HCT116 (cell line): Measurements from ENCODE around the gene GANC. TPM values are rescaled to one million over a fixed set of nuclear protein-coding genes. Genes with fewer than 3 reads are reported as not detected.

Source experiments
- ATAC-seq: fragments of 200-7000 bp; cut with Tn5 transposase; 2 replicates; pipeline ENCODE4 v1.9.1; 2020; ENCODE audit warnings: mild to moderate bottlenecking, moderate library complexity
- BruUV-seq: library from RNA; stranded (reverse); fragments of 400-500 nt; replicated peaks from 2 replicates; lab custom pipeline; 2021; lab: Mats Ljungman, UMichigan
- CTCF ChIA-PET: fragments of 300-600 bp; sonication (Branson Sonifier 250); formaldehyde crosslinking; loops from one replicate; lab custom pipeline; 2021; ENCODE audit warnings: antibody characterized with exemption; lab: Charles Lee
- POLR2A ChIA-PET: fragments of 300-600, 350-600 bp; sonication (Branson Sonifier 250); formaldehyde crosslinking; loops from one replicate; lab custom pipeline; 2021; ENCODE audit warnings: antibody characterized with exemption; lab: Charles Lee
- RAD21 ChIA-PET, 2 experiments: fragments of 300-600 bp; sonication (Branson Sonifier 250); formaldehyde crosslinking; loops; one replicate each; lab custom pipeline; 2023; ENCODE audit warnings: low total read pairs in 2 of 2; ENCODE audit not compliant: uncharacterized antibody in 2 of 2, unreplicated experiment in 2 of 2, low non-redundant PET in 1 of 2; lab: Charles Lee
- DNase-seq: peaks from one replicate; pipeline ENCODE4 v3.0.0-alpha.2; 2010; ENCODE audit warnings: low read depth, low spot score
- H2AFZ ChIP-seq: fragments of 200-600 bp; shearing (Covaris generic), sonication (generic); 2 replicates; pipeline ENCODE4 v1.6.1; 2017; ENCODE audit warnings: low read depth, mixed run types, mixed read lengths, antibody characterized with exemption, low read length; ENCODE audit not compliant: poor library complexity, severe bottlenecking
- H3K27ac ChIP-seq: 2 replicates; pipeline ENCODE4 v1.5.1; 2012; ENCODE audit warnings: low read depth, low read length
- H3K27me3 ChIP-seq: fragments of 200-600 bp; sonication (generic); 2 replicates; pipeline ENCODE4 v1.6.1; 2016; ENCODE audit warnings: mixed run types, low read length, mixed read lengths; ENCODE audit not compliant: insufficient read depth
- H3K36me3 ChIP-seq, 2 experiments: fragments of 200-500 bp in 1 of 2; fragments of 200-600 bp in 1 of 2; sonication (Bioruptor generic) in 1 of 2; sonication (generic) in 1 of 2; 2 replicates each; pipeline versions ENCODE4 v1.5.1 to v1.6.1; 2014 to 2016; ENCODE audit warnings: low read length in 2 of 2, inconsistent platforms in 1 of 2, mixed read lengths in 1 of 2, mixed run types in 1 of 2; ENCODE audit not compliant: insufficient read depth in 2 of 2, control insufficient read depth in 1 of 2
- H3K4me1 ChIP-seq, 2 experiments: fragments of 200-600 bp in 1 of 2; sonication (generic) in 1 of 2; 2 replicates each; pipeline versions ENCODE4 v1.5.1 to v1.6.1; 2012 to 2017; ENCODE audit warnings: low read length in 2 of 2, inconsistent platforms in 1 of 2, mild to moderate bottlenecking in 1 of 2, mixed read lengths in 1 of 2, mixed run types in 1 of 2, moderate library complexity in 1 of 2; ENCODE audit not compliant: insufficient read depth in 2 of 2, control insufficient read depth in 1 of 2
- H3K4me2 ChIP-seq: fragments of 200-600 bp; sonication (generic); 2 replicates; pipeline ENCODE4 v1.6.1; 2017; ENCODE audit warnings: mixed run types, low read length, mixed read lengths
- H3K4me3 ChIP-seq, 2 experiments: fragments of 200-600 bp in 1 of 2; sonication (generic) in 1 of 2; replicated peaks in 1 of 2; 2 replicates each; pipeline ENCODE4 v1.5.1; 2011 to 2016; ENCODE audit warnings: low read length in 2 of 2, control low read depth in 1 of 2, low read depth in 1 of 2, mild to moderate bottlenecking in 1 of 2, mixed read lengths in 1 of 2, mixed run types in 1 of 2
- H3K79me2 ChIP-seq: fragments of 200-600 bp; sonication (generic); 2 replicates; pipeline ENCODE4 v1.6.1; 2017; ENCODE audit warnings: mild to moderate bottlenecking, mixed run types, low read length, moderate library complexity, mixed read lengths; ENCODE audit not compliant: insufficient read depth
- H3K9ac ChIP-seq: fragments of 200-600 bp; sonication (generic); 2 replicates; pipeline ENCODE4 v1.6.1; 2016; ENCODE audit warnings: low read length, mixed read lengths
- H3K9me2 ChIP-seq: fragments of 200-600 bp; sonication (generic), shearing (Covaris generic); 2 replicates; pipeline ENCODE4 v1.6.1; 2017; ENCODE audit warnings: mixed run types, mild to moderate bottlenecking, moderate library complexity; ENCODE audit not compliant: insufficient read depth
- H3K9me3 ChIP-seq, 2 experiments: fragments of 200-500 bp in 1 of 2; fragments of 200-600 bp in 1 of 2; sonication (Bioruptor generic) in 1 of 2; sonication (generic) in 1 of 2; 2 replicates each; pipeline ENCODE4 v1.6.1; 2014 to 2017; ENCODE audit warnings: low read length in 2 of 2, mixed read lengths in 2 of 2, inconsistent platforms in 1 of 2, low read depth in 1 of 2, mild to moderate bottlenecking in 1 of 2, mixed run types in 1 of 2, moderate library complexity in 1 of 2; ENCODE audit not compliant: control insufficient read depth in 1 of 2, insufficient read depth in 1 of 2
- H4K20me1 ChIP-seq: fragments of 200-600 bp; sonication (generic), shearing (Covaris generic); 2 replicates; pipeline ENCODE4 v1.6.1; 2017; ENCODE audit warnings: mixed run types, mild to moderate bottlenecking, moderate library complexity; ENCODE audit not compliant: insufficient read depth
- ATF3 ChIP-seq: IDR thresholded peaks from 2 replicates; pipeline ENCODE4 v1.6.1; 2012
- EGR1 ChIP-seq: IDR thresholded peaks from 2 replicates; pipeline ENCODE4 v1.6.1; 2012; ENCODE audit warnings: low read depth
- POLR2AphosphoS5 ChIP-seq: IDR thresholded peaks from 2 replicates; pipeline ENCODE4 v1.6.1; 2011; ENCODE audit warnings: mild to moderate bottlenecking, low read depth, low read length, moderate library complexity
- RAD21 ChIP-seq: IDR thresholded peaks from 2 replicates; pipeline ENCODE4 v1.6.1; 2012; ENCODE audit warnings: low read depth, mild to moderate bottlenecking
- REST ChIP-seq: IDR thresholded peaks from 2 replicates; pipeline ENCODE4 v1.6.1; 2012; ENCODE audit warnings: low read depth
- SRF ChIP-seq: IDR thresholded peaks from 2 replicates; pipeline ENCODE4 v1.6.1; 2012; ENCODE audit warnings: low read depth
- intact Hi-C: fragments of 100-400 bp; cut with micrococcal nuclease; formaldehyde crosslinking; loops from 2 replicates; pipeline ENCODE4 v1.10.0; 2022
- total RNA-seq: library from RNA; stranded (reverse); gene quantifications from one replicate; pipeline ENCODE4 v1.2.1, GENCODE V29; 2021; ENCODE audit not compliant: unreplicated experiment

The GANC gene
- total RNA-seq, 1 experiment from 2014 or later = 13.1 TPM

GRCh38 chr15:42374810-42375209 is 101.8 kb downstream of the GANC start:
- DNase-seq (no peak), ATAC-seq (no peak)
- Histone ChIP-seq H2AFZ (no peak overlapping the region), H3K27ac (no peak overlapping the region), H3K4me2 (no peak overlapping the region), H3K9me2 (no peaks in the 10 kb centered on the region), H4K20me1 (no peaks in the 10 kb centered on the region), H3K9ac (no peak overlapping the region), H3K4me3 (no peak overlapping the region), H3K4me1 (peaks cover 3 to 10% of the 10 kb centered on the region in 2 experiments; a peak in 3 of 4 replicates), H3K79me2 (no peaks in the 10 kb centered on the region), H3K27me3 (no peaks in the 10 kb centered on the region), H3K9me3 (no peaks in the 10 kb centered on the region), H3K36me3 (no peaks in the 10 kb centered on the region)
- ChIA-PET RAD21 (no interaction called here), POLR2A (interaction anchor here (0.7 kb wide), 1 partner anchor 96 kb away, joined by 3 read pairs; no protein-coding TSS in a partner anchor), CTCF (interaction anchor here (0.7 to 4.0 kb wide), 2 partner anchors 10 to 381 kb away, joined by 3 to 22 read pairs; no protein-coding TSS in a partner anchor)
- intact Hi-C loops = no loop called here
- BruUV-seq = no TSS peak
- no peak for TF ChIP-seq REST
- no peak for TF ChIP-seq EGR1
- TF ChIP-seq POLR2AphosphoS5 = no peak
- TF ChIP-seq RAD21 = no peak
- TF ChIP-seq ATF3 = no peak
- TF ChIP-seq SRF = no peak
